Hematopoietic multipotent progenitor cell treated with erythropoietin and hydrocortisone succinate and interleukin-3 and kit ligand, for 15 days (in vitro differentiated cells): ENCODE measurements around the gene NXPH3.

ENCODE experiments used
- DNase-seq: peaks from one replicate; pipeline ENCODE4 v3.0.0-alpha.2; 2015; ENCODE audit warnings: low spot score

NXPH3 gene

GRCh38 chr17:49592263-49592662, 16.6 kb downstream of the NXPH3 start:
- DNase-seq, result no peak

- no peak for DNase-seq
These were observed 19.7 kb downstream of the NXPH3 start for GRCh38 chr17:49595328-49595727.

DNA sequence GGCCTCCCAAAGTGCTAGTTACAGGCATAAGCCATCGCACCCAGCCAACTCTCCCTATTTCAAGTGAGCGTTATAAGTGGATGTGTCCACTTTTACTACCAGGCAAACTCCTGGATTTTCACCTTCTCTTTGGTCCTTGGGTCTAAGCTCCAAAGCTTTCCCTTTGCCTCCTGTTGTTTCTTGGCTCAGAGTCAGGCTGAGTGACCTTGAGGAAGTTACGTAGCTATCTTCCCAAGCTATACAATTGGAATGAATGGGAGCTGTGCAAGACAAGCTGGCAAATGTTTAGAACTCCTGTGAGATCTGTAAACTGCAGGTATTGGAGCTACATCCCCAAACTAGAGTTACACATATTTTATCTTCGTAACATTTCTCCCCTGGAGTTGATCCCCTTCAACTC, 20.3 kb downstream of the NXPH3 start:
- no peak for DNase-seq

DNA sequence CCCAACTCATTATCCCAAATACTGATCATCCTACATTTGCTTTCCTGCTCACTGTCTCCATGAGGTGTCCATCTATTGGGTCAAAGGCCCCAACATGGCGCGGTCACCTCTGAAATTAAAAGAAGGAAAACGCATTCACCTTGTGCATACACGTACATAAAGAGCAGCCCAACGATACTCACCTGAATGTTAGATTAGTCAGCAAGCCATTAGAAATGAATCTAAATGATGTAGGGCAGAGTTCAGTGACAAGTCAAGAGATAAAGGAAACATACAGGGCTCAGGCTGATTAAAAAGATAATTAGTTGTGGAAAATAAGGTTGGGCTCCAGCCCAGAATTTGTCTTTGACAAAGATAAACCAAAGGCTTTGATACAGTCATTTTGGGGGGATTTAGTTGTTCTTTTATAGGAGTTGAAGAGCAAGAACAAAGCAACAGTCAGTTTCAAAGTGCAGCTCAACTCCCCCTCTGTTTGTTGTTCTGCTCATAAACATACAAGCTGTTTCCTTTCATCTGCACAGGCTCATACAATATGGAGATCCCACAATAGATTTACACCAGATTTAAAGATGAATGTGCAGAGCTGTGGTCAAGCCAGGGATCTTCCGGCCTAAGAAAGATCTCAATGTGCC, 21.1 kb downstream of the NXPH3 start:
- no peak for DNase-seq

DNA sequence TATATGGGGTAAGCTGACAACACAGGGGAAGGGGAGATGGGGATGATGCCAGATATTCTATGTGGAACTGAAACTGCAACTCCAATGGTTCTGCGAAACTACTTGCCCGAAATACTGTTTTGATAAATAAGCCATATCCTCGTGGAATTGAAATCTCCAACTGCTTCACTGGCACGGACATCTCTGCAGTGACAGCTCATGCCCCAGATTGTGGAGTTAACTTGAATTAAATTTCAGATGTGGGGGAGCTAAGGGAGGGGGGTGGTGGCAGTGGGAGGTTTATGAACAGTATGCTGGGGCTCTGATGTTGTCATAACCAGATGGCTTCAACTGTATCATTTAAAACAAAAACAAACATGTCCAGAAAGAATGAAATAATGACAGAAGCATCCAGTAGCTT, 21.8 kb downstream of the NXPH3 start:
- no peak for DNase-seq

DNA sequence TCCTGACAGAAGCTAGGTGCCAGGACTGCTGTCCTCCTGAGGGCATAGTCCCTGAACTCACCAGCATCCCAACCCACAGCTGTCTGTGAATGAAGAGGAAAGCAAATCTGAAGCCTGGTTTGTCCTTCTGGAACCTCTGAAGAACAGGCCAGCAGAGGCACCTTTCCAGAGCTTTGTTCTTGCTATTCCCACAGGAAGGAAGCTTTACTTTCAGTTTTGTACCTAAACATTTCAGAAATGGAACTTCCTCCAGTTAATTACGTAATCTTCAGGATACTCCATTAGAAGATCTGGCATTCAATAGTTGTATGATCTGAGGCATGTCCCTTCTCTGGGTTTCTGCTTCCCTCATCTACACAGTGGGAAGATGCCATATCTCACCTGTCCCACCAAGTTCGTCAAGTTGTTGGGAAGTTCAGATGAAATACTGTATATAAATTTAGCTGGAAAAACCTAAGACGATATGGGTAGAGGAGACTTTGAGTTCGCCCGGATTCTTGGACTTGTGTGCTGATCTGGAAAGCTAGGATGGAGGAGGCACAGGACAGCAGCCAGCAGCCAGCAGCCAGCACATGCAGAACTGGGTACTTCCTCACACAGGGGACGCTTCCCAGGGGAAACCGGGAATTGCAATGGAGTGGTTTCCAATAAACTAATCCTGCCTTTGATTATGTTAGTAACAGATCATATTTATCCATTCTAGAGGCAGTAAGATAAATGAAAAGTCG, 22.4 kb downstream of the NXPH3 start:
- no peak for DNase-seq

DNA sequence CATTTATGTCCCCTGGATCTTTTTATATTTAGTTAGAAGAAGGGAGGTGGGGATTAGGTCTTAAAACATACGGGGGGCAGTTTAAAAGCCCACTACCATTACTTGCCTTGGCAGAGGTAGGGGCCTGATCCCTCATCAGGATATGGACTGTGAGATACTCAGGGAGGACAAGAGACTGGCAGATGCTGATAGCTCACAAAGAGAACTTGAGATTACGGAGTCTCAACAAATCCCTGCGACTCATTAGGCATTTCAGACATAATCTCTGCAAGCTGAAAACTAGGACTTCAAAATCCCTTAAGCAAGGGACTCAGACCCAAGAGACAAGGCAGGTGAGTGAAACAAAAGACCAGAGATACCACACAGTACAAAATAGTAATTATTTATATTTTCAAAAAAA, 23.2 kb downstream of the NXPH3 start:
- DNase-seq, result no peak

- DNase-seq, result no peak
These were observed 25.3 kb downstream of the NXPH3 start for GRCh38 chr17:49600949-49601348.

GRCh38 chr17:49602783-49603182, 27.1 kb downstream of the NXPH3 start:
- DNase-seq, result no peak

GRCh38 chr17:49603238-49603637, 27.6 kb downstream of the NXPH3 start:
- DNase-seq, result no peak

DNA sequence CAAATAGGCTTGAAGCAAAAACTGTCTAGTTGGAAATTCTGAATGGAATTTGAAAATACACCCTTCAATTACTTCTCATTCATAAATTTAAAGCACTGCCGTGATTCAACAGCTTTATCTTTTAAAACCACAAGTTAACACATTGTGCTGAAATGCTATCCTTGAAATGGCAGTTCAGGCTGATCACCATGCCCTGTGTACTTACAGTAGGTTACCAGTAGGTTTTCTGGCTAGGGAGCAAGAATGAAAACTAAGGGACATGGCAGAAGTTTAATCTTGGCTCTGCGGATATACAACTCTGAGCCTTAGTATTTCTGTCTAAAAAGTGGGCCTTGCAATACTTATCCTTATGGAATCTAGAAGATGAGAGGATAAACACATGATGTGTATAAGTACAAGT, 28.0 kb downstream of the NXPH3 start:
- no peak for DNase-seq

GRCh38 chr17:49604314-49604869, 28.7 kb downstream of the NXPH3 start:
- DNase-seq, result no peak

DNA sequence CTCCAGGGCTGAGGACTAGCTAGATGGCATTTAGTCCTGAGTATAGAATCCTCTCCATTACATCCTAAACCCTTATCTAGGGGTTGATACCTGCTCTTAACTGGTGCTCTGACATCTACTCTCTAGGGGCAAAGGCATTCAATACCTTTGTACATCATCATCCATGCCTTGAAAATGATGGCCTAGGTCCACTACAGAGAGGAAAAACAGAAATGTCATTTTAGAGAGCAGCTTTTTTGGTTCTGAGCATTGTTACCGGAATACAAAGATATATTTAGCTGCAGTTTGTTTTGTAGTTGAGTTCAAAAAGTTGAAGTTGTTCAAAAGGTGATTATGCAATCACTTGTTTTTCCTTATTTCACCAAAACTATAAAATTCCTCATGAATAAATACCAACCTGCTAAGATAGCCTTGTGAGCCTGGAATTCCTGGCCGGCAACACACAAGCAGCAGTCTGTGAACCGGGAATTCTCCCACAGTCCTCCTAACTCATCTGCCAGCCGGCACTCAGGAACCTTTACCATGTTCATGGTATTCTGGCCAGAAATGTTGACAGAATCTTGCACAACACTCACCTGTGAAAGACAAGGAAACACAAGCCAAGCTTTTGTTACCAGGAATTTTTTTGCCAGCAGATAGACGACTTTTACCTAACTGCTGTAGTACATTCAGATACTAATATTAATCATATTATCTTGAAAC, 35.4 kb downstream of the NXPH3 start:
- DNase-seq, result no peak

- DNase-seq, result no peak
These were observed 37.1 kb downstream of the NXPH3 start for GRCh38 chr17:49612726-49613125.

DNA sequence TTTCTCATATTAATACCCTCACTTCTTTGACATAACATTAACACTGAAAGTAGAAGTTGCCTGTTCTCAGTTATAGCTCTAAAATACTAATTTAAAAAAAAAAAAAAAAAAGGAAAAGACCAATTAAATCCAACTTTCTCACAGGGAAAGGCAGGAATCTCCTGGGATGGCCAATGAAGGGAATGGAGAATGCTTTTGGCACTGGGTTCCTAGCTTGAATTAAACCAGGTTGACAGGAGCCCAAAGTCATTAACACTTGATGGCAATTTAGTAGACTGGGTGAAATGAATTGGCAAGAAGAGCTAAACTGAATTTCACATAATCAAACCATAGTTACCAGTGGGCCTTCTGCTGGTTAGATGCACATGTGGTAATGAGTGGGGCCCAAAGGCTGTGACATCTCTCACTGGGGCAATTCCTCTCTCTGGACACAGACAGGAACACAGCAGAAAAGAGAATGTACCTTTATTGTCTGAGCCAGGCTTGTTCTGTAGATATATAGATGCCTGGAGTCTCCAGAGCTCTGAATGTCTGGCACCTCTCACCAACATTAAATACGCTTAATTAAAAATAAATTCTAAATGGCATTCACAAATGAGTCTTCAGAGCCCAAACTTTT, 37.6 kb downstream of the NXPH3 start:
- DNase-seq, result no peak

DNA sequence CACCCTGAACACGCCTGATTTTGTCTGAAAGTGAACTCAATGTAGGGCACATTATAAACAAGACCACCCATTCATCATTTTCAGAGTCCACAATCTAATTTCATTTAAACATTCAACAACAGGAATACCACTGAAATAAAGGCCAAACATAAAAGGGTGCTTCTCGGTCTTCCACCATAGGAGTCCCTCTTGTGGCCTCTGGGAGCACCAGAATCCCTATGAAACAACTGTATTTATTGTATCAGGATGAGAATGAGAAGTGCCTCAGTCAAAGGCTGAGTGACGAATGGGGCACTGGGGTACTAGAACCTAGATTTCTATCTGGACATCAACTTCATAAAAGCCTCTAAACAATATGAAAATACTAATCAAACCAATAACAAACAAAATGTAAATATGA, 40.4 kb downstream of the NXPH3 start:
- DNase-seq, result no peak

- DNase-seq, result no peak
These were observed 41.0 kb downstream of the NXPH3 start for GRCh38 chr17:49616601-49617131.

DNA sequence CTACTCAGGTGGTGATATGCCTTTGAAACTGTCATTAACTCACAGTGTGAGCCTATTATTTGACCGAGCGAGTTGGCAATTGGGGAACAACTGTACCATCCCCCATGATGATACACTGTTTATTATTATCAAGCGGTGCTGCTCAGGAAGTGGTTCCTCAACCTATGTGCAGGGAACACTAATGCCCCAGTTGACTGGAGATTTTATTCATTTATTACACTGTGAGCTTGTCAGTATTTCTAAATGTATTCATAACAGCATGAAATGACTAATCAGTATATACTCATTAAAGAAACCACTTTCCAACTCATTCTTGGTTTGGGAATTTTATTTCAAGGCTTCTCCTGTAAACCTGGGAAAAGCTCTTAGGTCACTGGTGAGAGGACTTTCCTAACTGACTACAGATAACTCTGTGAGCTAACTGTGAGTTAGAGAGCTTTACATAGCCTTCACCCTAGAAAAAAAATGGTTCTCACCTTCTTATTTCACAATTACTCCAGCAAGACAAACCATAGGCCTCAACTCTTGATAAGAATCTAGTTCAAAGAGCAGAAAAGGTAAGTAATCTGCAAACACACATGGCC, 42.4 kb downstream of the NXPH3 start:
- DNase-seq, result no peak

DNA sequence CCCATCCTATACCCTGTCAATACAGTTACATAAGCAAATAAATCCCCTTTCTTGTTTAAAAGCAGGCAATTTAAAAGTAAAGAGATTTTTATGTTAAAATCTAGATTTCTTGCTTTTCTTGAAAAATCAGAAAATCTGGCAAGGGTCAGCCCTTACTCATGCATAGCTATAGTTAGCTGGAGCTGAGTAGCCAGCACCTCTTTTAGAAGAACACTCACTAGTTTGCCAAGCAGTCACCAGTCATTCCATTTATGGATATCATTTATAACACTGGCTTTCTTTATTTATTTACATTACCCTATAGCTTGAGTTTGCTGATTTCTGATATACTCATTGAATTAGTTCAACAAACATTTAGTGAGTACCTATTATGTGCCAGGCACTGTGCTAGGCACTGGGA, 45.7 kb downstream of the NXPH3 start:
- no peak for DNase-seq

GRCh38 chr17:49621946-49622529, 46.4 kb downstream of the NXPH3 start:
- no peak for DNase-seq

DNA sequence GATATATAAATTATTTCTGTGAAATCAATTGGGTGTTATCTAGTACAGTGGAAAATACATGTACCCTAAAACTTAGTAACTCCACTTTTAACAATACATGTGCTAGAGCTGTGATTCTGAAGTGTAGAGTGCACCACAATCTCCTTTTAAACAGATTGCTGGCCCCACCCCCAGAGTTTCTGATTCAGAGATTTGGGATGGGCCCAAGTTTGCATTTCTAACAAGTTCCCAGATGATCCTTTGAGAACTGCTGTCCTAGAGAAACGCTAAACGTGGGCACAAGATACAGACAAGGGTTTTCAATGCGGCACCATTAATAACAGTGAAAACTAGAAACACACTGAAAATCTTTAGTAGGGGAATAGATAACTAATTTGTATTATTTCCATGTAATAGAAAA, 49.2 kb downstream of the NXPH3 start:
- no peak for DNase-seq

GRCh38 chr17:49629447-49629846, 53.8 kb downstream of the NXPH3 start:
- DNase-seq, result no peak
